Measurements from ENCODE around the gene RHBDD2. TPM values are rescaled to one million over a fixed set of nuclear protein-coding genes. Genes with fewer than 3 reads are reported as not detected.
"Not testable (repeated sequence)": the region's sequence is repeated elsewhere in the genome, so short reads cannot be mapped to it uniquely, and the experiment has no call there.

RHBDD2 gene
- total and polyA plus RNA-seq, 2 experiments from 2014 or later: 61.1 to 178 TPM

GRCh38 chr7:75842836-75843446, 35.9 kb upstream of the RHBDD2 start:
- H3K36me3 ChIP-seq (replicated peaks; ENCODE audit: insufficient read depth, low read depth): no peaks in the 10 kb centered on the region
- DNase-seq (ENCODE audit: low spot score): peak; percentile 39
- no peak overlapping the region for H2AFZ ChIP-seq
- no peaks in the 10 kb centered on the region for H3K27me3 ChIP-seq
- no peaks in the 10 kb centered on the region for H3K9me3 ChIP-seq (ENCODE audit: low read depth)
- H3K79me2 ChIP-seq: no peaks in the 10 kb centered on the region
- no peak overlapping the region for H3K4me3 ChIP-seq
- H3K27ac ChIP-seq: peak overlapping the region; percentile 89
- WGBS (ENCODE audit: low lambda C conversion rate, missing lambda C conversion rate): 55% methylated on average over 8 of the region's 8 CpGs
- no peak for TF ChIP-seq EZH2 (IDR thresholded peaks at IDR 0.05; ENCODE audit: borderline replicate concordance)
- TF ChIP-seq CTCF (IDR thresholded peaks at IDR 0.05; ENCODE audit: poor library complexity): no peak
- TF ChIP-seq EZH2phosphoT487 (IDR thresholded peaks at IDR 0.05; ENCODE audit: low read depth, severe bottlenecking, unreplicated experiment): no peak
- H4K20me1 ChIP-seq (ENCODE audit: insufficient read depth, poor library complexity, severe bottlenecking): no peaks in the 10 kb centered on the region
- peaks cover 18% of the 10 kb centered on the region for H3K4me1 ChIP-seq (ENCODE audit: insufficient read depth)
- H3K4me2 ChIP-seq: peak overlapping the region; percentile 66
- H3K9me2 ChIP-seq (replicated peaks; ENCODE audit: insufficient read depth): no peaks in the 10 kb centered on the region

- no peaks in the 10 kb centered on the region for H4K20me1 ChIP-seq (ENCODE audit: insufficient read depth, poor library complexity, severe bottlenecking)
- 71% methylated on average over 9 of the region's 9 CpGs for WGBS (ENCODE audit: low lambda C conversion rate, missing lambda C conversion rate)
- H3K9me2 ChIP-seq (replicated peaks; ENCODE audit: insufficient read depth): no peaks in the 10 kb centered on the region
- TF ChIP-seq CTCF (IDR thresholded peaks at IDR 0.05; ENCODE audit: poor library complexity): no peak
- no peak for TF ChIP-seq EZH2phosphoT487 (IDR thresholded peaks at IDR 0.05; ENCODE audit: low read depth, severe bottlenecking, unreplicated experiment)
- no peak for TF ChIP-seq EZH2 (IDR thresholded peaks at IDR 0.05; ENCODE audit: borderline replicate concordance)
- H3K27me3 ChIP-seq: no peaks in the 10 kb centered on the region
- no peak for DNase-seq (ENCODE audit: low spot score)
- no peaks in the 10 kb centered on the region for H3K79me2 ChIP-seq
- H3K4me2 ChIP-seq: no peak overlapping the region
- peak overlapping the region; percentile 89 for H3K27ac ChIP-seq
- peaks cover 18% of the 10 kb centered on the region for H3K4me1 ChIP-seq (ENCODE audit: insufficient read depth)
- H3K9me3 ChIP-seq (ENCODE audit: low read depth): no peaks in the 10 kb centered on the region
- no peak overlapping the region for H3K4me3 ChIP-seq
- H3K36me3 ChIP-seq (replicated peaks; ENCODE audit: insufficient read depth, low read depth): no peaks in the 10 kb centered on the region
- H2AFZ ChIP-seq: no peak overlapping the region
Measured at GRCh38 chr7:75843613-75844116, 35.2 kb upstream of the RHBDD2 start.

GRCh38 chr7:75844158-75844557, 34.7 kb upstream of the RHBDD2 start:
- Histone ChIP-seq H2AFZ (no peak overlapping the region), H3K9me2 (replicated peaks; ENCODE audit: insufficient read depth) (no peaks in the 10 kb centered on the region), H3K4me2 (no peak overlapping the region), H3K79me2 (no peaks in the 10 kb centered on the region), H3K36me3 (replicated peaks; ENCODE audit: insufficient read depth, low read depth) (no peaks in the 10 kb centered on the region), H3K27me3 (no peaks in the 10 kb centered on the region), H4K20me1 (ENCODE audit: insufficient read depth, poor library complexity, severe bottlenecking) (no peaks in the 10 kb centered on the region), H3K4me1 (ENCODE audit: insufficient read depth) (peaks cover 18% of the 10 kb centered on the region), H3K9me3 (ENCODE audit: low read depth) (no peaks in the 10 kb centered on the region), H3K27ac (peak overlapping the region; percentile 89), H3K4me3 (no peak overlapping the region)
- DNase-seq (ENCODE audit: low spot score): no peak
- WGBS (ENCODE audit: low lambda C conversion rate, missing lambda C conversion rate): 97% methylated on average over 5 of the region's 5 CpGs
- no peak for TF ChIP-seq EZH2 (IDR thresholded peaks at IDR 0.05; ENCODE audit: borderline replicate concordance)
- TF ChIP-seq CTCF (IDR thresholded peaks at IDR 0.05; ENCODE audit: poor library complexity): no peak
- no peak for TF ChIP-seq EZH2phosphoT487 (IDR thresholded peaks at IDR 0.05; ENCODE audit: low read depth, severe bottlenecking, unreplicated experiment)

- H3K27me3 ChIP-seq; H3K79me2 ChIP-seq; H4K20me1 ChIP-seq (ENCODE audit: insufficient read depth, poor library complexity, severe bottlenecking); H3K36me3 ChIP-seq (replicated peaks; ENCODE audit: insufficient read depth, low read depth); H3K4me3 ChIP-seq; H2AFZ ChIP-seq; H3K27ac ChIP-seq; H3K4me2 ChIP-seq; H3K9me3 ChIP-seq (ENCODE audit: low read depth); H3K9me2 ChIP-seq (replicated peaks; ENCODE audit: insufficient read depth); DNase-seq (ENCODE audit: low spot score): not testable (repeated sequence)
- peaks cover 18% of the 10 kb centered on the region for H3K4me1 ChIP-seq (ENCODE audit: insufficient read depth)
- 90% methylated on average over 6 of the region's 6 CpGs for WGBS (ENCODE audit: low lambda C conversion rate, missing lambda C conversion rate)
Measured at GRCh38 chr7:75845132-75845531, 33.7 kb upstream of the RHBDD2 start.
